A673 (cell line): ENCODE data around the gene SPINK4. TPM values are rescaled to one million over a fixed set of nuclear protein-coding genes. Genes with fewer than 3 reads are reported as not detected.

Source experiments
- BruUV-seq: library from RNA; stranded (reverse); fragments of 400-500 nt; replicated peaks from 2 replicates; lab custom pipeline; 2021; lab: Mats Ljungman, UMichigan
- CTCF ChIA-PET: fragments of 300-600 bp; sonication (Branson Sonifier 250); formaldehyde crosslinking; loops from one replicate; lab custom pipeline; 2022; ENCODE audit warnings: antibody characterized with exemption; lab: Charles Lee
- POLR2A ChIA-PET: fragments of 300-600 bp; sonication (Branson Sonifier 250); formaldehyde crosslinking; loops from one replicate; lab custom pipeline; 2022; ENCODE audit warnings: antibody characterized with exemption; ENCODE audit not compliant: low non-redundant PET; lab: Charles Lee
- DNase-seq: peaks from one replicate; pipeline ENCODE4 v3.0.0-alpha.2; 2015; ENCODE audit warnings: low spot score
- H3K27ac ChIP-seq: fragments of 200-600 bp; sonication (generic); 2 replicates; pipeline ENCODE4 v1.5.1; 2016; ENCODE audit warnings: mixed run types, low read depth, mild to moderate bottlenecking, mixed read lengths, antibody characterized with exemption, low read length; ENCODE audit not compliant: poor library complexity, severe bottlenecking
- H3K27me3 ChIP-seq: fragments of 200-600 bp; sonication (generic); replicated peaks from 2 replicates; pipeline ENCODE4 v1.6.1; 2017; ENCODE audit warnings: mixed run types, low read depth, mild to moderate bottlenecking, mixed read lengths, antibody characterized with exemption, low read length; ENCODE audit not compliant: insufficient read depth, poor library complexity
- H3K36me3 ChIP-seq: fragments of 200-600 bp; sonication (generic); 2 replicates; pipeline ENCODE4 v1.6.1; 2016; ENCODE audit warnings: mixed run types, mild to moderate bottlenecking, mixed read lengths, antibody characterized with exemption, low read length; ENCODE audit not compliant: insufficient read depth, poor library complexity, severe bottlenecking
- H3K4me1 ChIP-seq: fragments of 200-600 bp; sonication (generic); 2 replicates; pipeline ENCODE4 v1.6.1; 2017; ENCODE audit warnings: mixed run types, mild to moderate bottlenecking, mixed read lengths, antibody characterized with exemption, low read length; ENCODE audit not compliant: insufficient read depth, poor library complexity, severe bottlenecking
- H3K4me3 ChIP-seq: fragments of 200-600 bp; sonication (generic); 2 replicates; pipeline ENCODE4 v1.5.1; 2016; ENCODE audit warnings: low read depth, mixed run types, mild to moderate bottlenecking, mixed read lengths, low read length; ENCODE audit not compliant: poor library complexity, severe bottlenecking
- H3K9me3 ChIP-seq: fragments of 200-600 bp; sonication (generic); 2 replicates; pipeline ENCODE4 v1.6.1; 2016; ENCODE audit warnings: mixed run types, low read depth, mild to moderate bottlenecking, mixed read lengths, antibody characterized with exemption, low read length; ENCODE audit not compliant: poor library complexity, severe bottlenecking
- EZH2 ChIP-seq: fragments of 200-600 bp; sonication (generic); IDR thresholded peaks from 2 replicates; pipeline ENCODE4 v1.6.1; 2017; ENCODE audit warnings: borderline replicate concordance, low read depth, mild to moderate bottlenecking, mixed read lengths, antibody characterized with exemption, low read length; ENCODE audit not compliant: poor library complexity, severe bottlenecking
- intact Hi-C: fragments of 100-400 bp; cut with micrococcal nuclease; formaldehyde crosslinking; loops from one replicate; pipeline ENCODE4 v1.10.0; 2022; ENCODE audit not compliant: unreplicated experiment
- total RNA-seq: library from RNA; stranded (reverse); gene quantifications from 2 replicates; pipeline ENCODE4 v1.2.3, GENCODE V29; 2021
- TF ChIP-seq, protein P1 (sequence below): fragments of 300-800, 200-600 bp; sonication (generic); conservative IDR thresholded peaks from 2 replicates; pipeline ENCODE4 v1.5.1; 2017; ENCODE audit warnings: low read depth, mild to moderate bottlenecking, antibody characterized with exemption, low read length, moderate library complexity, mixed read lengths

The SPINK4 gene
- total RNA-seq, 1 experiment from 2014 or later, result not detected

DNA sequence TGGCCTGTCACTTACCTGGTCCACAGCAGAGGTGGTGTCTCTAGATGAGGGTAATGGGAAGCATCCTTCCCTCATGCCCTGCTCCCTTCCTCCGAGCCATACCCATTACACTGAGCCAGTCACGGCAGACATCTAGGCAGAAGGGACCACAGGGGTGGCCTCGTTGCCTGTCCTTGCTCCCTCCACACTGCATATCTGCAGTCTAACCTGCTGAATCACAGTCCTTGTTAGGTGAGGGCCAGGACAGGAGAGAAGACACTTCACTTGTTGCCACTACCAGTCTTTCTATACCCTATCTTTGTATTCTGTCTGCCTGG, 18.4 kb upstream of the SPINK4 start:
- Histone ChIP-seq H3K27me3 (no peaks in the 10 kb centered on the region), H3K36me3 (no peaks in the 10 kb centered on the region), H3K9me3 (no peaks in the 10 kb centered on the region), H3K4me1 (peaks cover 10% of the 10 kb centered on the region), H3K27ac (no peak overlapping the region), H3K4me3 (no peak overlapping the region)
- intact Hi-C loops, result loop anchor here (5.0 to 10.0 kb wide), 2 partner anchors 54 to 637 kb away; partner anchors contain the start of gene B4GALT1
- ChIA-PET CTCF (no interaction called here), POLR2A (no interaction called here)
- BruUV-seq, result no TSS peak
- no peak for DNase-seq
- no peak for TF ChIP-seq EZH2
- TF ChIP-seq, protein P1, sequence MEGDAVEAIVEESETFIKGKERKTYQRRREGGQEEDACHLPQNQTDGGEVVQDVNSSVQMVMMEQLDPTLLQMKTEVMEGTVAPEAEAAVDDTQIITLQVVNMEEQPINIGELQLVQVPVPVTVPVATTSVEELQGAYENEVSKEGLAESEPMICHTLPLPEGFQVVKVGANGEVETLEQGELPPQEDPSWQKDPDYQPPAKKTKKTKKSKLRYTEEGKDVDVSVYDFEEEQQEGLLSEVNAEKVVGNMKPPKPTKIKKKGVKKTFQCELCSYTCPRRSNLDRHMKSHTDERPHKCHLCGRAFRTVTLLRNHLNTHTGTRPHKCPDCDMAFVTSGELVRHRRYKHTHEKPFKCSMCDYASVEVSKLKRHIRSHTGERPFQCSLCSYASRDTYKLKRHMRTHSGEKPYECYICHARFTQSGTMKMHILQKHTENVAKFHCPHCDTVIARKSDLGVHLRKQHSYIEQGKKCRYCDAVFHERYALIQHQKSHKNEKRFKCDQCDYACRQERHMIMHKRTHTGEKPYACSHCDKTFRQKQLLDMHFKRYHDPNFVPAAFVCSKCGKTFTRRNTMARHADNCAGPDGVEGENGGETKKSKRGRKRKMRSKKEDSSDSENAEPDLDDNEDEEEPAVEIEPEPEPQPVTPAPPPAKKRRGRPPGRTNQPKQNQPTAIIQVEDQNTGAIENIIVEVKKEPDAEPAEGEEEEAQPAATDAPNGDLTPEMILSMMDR, result no peak

DNA sequence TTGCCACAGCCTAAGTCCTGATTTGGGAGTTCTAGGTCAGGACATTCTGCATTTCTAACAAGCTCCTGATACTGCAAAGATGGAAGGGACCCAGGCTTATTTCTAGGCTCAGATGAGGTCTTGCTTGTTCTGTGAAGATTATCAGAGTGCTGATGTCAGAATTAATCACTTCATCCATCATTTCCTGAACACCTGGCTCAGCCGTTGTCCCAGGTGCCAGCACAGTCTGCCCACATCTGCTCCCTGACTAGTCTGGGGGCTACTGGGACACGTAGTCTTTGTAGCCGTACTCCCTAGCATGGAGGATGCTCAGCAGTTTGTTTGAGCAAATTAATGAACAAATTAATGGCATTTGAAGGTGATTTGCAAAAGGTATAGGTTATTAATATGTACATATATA, 17.9 kb upstream of the SPINK4 start:
- Histone ChIP-seq H3K9me3 (no peaks in the 10 kb centered on the region), H3K36me3 (no peaks in the 10 kb centered on the region), H3K27ac (no peak overlapping the region), H3K4me1 (peaks cover 10% of the 10 kb centered on the region), H3K4me3 (no peak overlapping the region), H3K27me3 (no peaks in the 10 kb centered on the region)
- POLR2A ChIA-PET, result interaction anchor here (0.6 kb wide), 1 partner anchor 35 kb away, joined by 3 read pairs; no protein-coding TSS in a partner anchor
- intact Hi-C loops, result loop anchor here (5.0 to 10.0 kb wide), 2 partner anchors 55 to 637 kb away; partner anchors contain the start of gene B4GALT1
- DNase-seq, result no peak
- CTCF ChIA-PET, result no interaction called here
- no peak for TF ChIP-seq EZH2
- TF ChIP-seq, protein P1, result no peak
- BruUV-seq, result no TSS peak

DNA sequence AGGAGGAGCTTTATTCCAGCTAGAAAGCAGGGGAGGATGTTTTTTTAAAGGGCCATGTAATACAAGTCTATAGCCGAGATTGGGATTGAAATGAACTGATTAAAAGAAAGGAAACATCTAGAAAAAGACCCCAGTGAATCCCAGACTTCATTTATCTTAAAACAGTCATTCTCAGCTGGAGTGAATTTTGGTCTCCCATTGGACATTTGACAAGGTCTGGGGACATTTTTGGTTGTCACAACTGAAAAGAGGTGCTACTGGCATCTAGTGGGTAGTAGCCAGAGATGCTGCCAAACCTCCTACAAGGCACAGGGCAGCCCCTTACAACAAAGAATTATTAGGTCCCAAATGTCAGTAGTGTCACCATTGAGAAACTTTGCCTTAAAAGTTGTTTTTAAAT, 16.3 kb upstream of the SPINK4 start:
- no peak for TF ChIP-seq EZH2
- TF ChIP-seq, protein P1, result peak; percentile 40
- ChIA-PET CTCF (interaction anchor here (0.8 kb wide), 1 partner anchor 21 kb away, joined by 3 read pairs; no protein-coding TSS in a partner anchor), POLR2A (interaction anchor here (0.6 kb wide), 1 partner anchor 1438 kb away, joined by 3 read pairs; no protein-coding TSS in a partner anchor)
- Histone ChIP-seq H3K36me3 (no peaks in the 10 kb centered on the region), H3K9me3 (no peaks in the 10 kb centered on the region), H3K4me3 (no peak overlapping the region), H3K4me1 (peaks cover 10% of the 10 kb centered on the region), H3K27ac (no peak overlapping the region), H3K27me3 (no peaks in the 10 kb centered on the region)
- intact Hi-C loops, result loop anchor here (5.0 to 10.0 kb wide), 2 partner anchors 56 to 639 kb away; partner anchors contain the start of gene B4GALT1
- DNase-seq, result no peak
- BruUV-seq, result no TSS peak
